ENCODE measurements around the gene FAM90A1. TPM values are rescaled to one million over a fixed set of nuclear protein-coding genes. Genes with fewer than 3 reads are reported as not detected.
"Not testable (repeated sequence)": the region's sequence is repeated elsewhere in the genome, so short reads cannot be mapped to it uniquely, and the experiment has no call there.

Gene FAM90A1
- under 0.01 TPM in 1 of 2 replicates, not detected in the other for total RNA-seq

DNA sequence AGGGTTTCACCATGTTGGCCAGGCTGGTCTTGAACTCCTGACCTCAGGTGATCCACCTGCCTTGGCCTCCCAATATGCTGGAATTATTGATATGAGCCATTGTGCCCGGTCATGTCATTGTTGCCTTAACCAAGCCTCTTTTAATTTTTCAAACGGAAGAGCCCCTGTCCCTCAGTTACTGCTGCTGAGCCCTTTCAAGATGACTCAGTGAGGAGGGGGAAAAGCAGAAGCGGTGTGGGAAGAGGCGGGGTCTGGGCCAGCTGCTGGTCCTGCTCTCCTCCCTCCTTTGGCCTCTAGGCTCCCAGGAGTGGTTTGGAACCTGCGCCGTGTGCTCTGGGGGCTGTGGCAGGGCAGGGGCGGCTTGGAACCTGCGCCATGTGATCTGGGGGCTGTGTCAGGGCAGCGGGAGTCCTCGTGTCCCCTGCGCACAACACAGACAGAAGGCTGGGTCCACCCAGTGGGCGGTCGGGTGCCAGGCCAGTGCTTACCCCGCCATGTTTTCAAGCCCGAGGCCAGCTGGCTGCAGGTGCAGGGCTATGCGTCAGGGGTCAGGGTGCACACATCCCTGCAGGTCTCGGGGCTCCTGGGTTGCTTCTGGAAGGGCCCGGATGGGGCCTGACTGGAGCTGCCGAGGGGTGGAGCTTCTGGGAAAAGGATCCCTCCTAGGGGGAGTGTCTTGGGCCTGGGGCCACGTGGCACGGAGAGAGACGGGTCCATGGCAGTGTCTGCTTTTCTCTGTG is at the start of gene FAM90A1:
TSS of gene FAM90A1 (minus strand) at position 627 of the 740 bp plus-strand sequence. CDS start 2,786 bp downstream, outside the sequence.
- DNase-seq (ENCODE audit: low read depth in 2 of 2) = not testable (repeated sequence)

- DNase-seq (ENCODE audit: low read depth in 2 of 2) = not testable (repeated sequence)
These were observed 49.0 kb upstream of the FAM90A1 start for GRCh38 chr12:8276397-8276796.

DNA sequence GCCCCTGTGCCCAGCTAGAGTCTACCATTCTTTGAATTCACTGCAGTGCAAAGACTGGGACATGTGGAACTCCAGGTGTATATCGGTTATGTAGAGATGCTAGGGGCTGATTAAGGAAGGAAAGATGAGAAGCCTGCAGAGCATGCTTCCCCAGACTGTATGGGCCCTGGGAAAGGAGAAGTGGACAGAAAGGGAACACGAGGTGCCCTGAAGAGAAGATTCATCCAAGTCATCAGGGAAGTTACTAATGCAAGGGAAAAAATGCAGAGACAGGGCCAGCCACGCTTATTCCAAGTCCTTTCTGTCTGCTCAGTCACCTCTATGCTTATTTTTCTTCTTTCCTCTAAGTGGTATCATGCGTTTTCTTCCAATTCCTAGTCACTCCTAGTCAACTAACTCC is 39.3 kb upstream of the FAM90A1 start:
- DNase-seq (ENCODE audit: low read depth in 2 of 2) = not testable (repeated sequence)

DNA sequence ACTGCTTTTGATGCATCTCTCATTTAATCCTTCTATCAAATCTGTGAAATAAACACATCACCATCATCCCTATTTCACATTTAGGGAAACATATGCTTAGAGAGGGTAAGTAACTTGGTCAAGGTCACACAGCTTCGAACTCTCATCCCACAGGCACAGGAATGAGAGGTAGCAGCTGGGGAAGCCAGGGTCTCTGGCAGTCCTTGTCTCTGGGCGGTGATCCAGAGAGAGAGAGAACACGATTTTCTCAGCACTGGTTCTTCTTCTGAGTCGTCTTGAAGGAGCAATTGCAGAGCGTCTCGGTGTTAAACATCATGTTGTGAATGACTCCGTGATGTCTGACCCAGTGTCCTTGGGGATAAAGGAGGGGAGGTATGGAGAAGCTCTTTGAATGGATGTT is 36.8 kb upstream of the FAM90A1 start:
- not testable (repeated sequence) for DNase-seq (ENCODE audit: low read depth in 2 of 2)

- peak in 1 of 2 donors; percentile 11 for DNase-seq (ENCODE audit: low read depth in 2 of 2)
These were observed 33.7 kb upstream of the FAM90A1 start for GRCh38 chr12:8261111-8261554.

DNA sequence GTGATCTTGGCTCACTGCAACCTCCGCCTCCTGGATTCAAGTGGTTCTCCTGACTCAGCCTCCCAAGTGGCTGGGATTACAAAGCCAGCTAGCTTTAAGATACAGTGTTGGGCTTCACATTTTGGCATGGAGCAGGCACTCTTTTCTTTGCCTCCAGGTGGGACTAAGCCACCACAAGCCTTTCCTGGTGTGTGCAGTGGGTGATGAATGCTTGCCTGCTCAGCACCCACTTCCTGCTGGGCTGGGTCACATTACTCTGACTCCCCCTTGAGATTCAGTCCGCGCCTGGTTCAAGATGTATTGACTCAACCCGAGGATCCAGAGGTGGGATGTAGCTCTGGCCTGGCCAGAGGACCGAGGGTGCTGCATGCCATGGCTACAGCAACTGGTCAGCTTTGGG is 28.9 kb upstream of the FAM90A1 start:
- DNase-seq (ENCODE audit: low read depth in 2 of 2) = not testable (repeated sequence)

DNA sequence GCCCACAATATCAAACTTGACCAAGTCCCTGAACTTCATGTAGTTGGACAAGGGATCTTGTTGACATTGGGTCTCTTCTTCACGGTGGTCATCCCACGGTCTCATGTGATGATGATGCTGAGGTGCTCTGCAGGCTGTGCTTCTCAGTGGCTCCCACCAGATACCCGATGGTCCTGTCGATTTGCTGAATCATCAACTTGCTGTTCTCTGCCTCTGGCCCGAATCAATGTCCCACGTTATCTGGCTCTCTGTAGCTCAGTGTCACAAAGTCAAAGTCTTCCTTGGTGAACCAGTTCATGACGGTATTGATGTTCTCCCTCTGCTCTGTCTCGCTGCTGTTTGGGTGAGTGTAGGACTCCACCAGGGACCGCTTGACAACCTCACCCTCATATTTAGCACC is 27.3 kb upstream of the FAM90A1 start:
- not testable (repeated sequence) for DNase-seq (ENCODE audit: low read depth in 2 of 2)

DNA sequence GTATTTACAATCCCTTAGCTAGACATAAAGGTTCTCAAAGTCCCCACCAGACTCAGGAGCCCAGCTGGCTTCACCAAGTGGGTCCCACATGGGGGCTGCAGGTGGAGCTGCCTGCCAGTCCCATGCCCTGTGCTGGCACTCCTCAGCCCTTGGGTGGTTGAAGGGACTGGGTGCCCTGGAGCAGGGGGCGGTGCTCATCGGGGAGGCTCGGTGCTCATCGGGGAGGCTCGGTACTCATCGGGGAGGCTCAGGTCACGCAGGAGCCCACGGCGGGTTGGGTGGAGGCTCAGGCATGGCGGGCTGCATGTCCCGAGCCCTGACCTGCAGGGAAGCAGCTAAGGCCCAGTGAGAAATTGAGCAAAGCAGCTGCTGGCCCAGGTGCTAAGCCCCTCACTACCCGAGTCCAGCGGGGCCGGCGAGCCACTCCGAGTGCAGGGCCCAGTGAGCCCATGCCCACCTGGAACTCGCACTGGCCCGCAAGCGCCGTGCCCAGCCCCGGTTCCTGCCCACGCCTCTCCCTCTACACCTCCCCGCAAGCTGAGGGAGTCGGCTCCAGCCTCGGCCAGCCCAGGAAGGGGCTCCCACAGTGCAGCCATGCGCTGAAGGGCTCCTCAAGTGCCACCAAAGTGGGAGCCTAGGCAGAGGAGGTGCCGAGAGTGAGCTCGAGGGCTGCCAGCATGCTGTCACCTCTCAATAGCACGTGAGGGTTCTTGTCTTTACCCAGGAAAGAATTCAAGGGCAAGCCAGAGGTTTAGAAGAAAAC is 24.8 kb upstream of the FAM90A1 start:
- not testable (repeated sequence) for DNase-seq (ENCODE audit: low read depth in 2 of 2)

DNA sequence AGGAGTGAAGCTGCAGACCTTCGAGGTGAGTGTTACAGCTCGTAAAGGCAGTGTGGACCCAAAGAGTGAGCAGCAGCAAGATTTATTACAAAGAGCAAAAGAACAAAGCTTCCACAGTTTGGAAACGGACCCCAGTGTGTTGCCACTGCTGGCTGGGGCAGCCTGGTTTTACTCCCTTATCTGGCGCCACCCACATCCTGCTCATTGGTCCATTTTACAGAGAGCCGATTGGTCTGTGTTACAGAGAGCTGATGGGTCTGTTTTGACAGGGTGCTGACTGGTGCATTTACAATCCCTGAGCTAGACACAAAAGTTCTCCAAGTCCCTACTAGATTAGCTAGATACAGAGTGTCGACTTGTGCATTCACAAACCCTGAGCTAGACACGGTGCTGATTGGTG is 24.2 kb upstream of the FAM90A1 start:
- DNase-seq (ENCODE audit: low read depth in 2 of 2) = not testable (repeated sequence)

- DNase-seq (ENCODE audit: low read depth in 2 of 2) = not testable (repeated sequence)
These were observed 19.6 kb upstream of the FAM90A1 start for GRCh38 chr12:8246941-8247535.

DNA sequence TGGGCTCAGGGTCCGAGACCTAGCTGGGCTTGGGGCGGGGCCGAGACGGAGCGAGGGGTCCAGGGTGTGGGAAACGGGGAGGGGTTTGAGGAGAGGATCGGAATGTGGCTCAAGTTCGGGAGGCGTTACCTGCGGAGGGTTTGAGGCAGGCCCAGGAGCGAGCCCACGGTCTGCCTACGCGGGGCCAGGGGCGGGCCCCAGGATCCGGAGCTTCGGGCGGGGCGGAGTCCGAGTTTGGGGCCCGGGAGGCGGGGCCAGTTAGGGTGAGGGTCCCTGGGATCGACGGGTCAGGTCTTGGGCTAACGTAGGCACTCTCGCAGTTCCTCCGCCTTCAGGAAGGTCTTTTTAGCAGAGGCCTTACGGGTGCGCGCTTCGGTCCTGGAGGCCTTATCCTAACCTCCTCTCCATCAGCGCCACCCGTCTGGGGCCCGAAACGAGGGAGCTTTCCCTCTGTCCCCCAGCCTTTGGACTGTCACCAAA is 16.3 kb upstream of the FAM90A1 start:
- not testable (repeated sequence) for DNase-seq (ENCODE audit: low read depth in 2 of 2)

- DNase-seq (ENCODE audit: low read depth in 2 of 2) = peak; percentile 98
These were observed 15.7 kb upstream of the FAM90A1 start for GRCh38 chr12:8242880-8243681.

- DNase-seq (ENCODE audit: low read depth in 2 of 2) = not testable (repeated sequence)
These were observed 15.1 kb upstream of the FAM90A1 start for GRCh38 chr12:8242622-8242879.

DNA sequence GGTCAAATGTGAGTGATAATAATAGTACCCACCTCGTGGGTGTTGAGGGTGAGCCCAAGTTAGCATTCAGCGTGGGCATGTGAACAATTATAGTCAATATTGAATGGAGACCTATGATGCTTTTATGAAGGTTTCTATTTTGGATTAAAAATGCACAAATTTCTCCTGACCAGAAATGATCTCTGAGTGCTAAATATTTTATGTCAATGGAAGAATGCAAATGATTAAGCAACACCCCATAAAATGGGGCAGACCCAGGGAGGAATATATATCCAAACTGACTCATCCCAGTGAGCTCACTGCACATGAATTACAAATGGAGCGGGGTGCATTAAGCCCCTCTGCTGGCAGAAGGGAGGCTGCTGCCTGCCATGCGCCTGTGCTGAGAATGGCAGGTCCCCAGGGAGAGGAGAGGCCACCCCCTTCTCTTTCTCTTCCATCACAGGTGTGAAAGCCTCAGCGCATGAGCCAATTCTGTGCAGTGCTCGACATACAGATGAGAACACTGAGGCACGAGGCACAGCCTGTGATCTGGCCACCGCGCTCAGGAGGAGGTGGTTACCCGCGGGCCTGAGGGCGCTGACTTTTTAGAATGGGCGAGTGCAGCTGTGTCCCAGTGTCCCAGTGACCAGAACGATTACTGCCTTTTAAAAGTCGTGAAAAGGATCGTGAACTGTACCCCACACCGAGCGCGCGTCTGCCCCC is 14.7 kb upstream of the FAM90A1 start:
- DNase-seq (ENCODE audit: low read depth in 2 of 2) = peak; percentile 31 to 34

DNA sequence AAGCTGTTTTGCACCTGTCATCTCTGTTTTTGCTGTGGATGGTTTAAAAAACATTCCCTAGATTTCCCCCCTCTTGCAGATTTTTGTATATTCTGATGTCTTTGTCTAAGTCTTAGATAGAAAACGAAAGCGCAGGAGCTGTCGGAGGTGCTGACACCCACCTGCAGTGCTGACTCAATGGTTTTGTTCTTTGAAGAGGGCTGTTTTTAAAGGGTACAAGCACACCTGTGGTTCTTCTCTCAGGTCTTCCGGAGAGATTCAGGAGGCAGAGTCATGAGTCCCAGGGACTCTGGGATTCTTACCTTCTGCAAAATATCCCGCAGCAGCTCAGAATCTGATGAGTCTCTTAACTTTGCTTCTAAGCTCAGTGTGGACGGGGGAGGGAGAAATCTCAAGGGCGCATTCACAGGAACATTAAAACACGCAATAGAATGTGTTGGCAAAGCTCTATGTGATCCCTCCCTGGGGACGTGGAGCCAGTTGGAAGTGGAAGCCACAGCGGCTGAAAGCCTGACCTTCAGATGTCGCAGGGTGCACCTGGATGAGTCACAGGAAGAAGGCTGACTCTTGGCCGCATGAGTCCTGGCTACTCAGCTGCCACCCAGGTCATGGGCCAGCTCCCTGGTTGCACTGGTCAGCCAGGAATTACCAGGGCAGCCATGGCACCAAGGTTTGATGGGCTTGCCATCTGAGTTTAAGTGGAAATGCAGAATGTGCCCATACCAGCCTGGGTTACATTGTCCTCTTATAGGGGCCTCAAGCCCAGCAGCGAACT is 13.1 kb upstream of the FAM90A1 start:
- DNase-seq (ENCODE audit: low read depth in 2 of 2) = not testable (repeated sequence)

DNA sequence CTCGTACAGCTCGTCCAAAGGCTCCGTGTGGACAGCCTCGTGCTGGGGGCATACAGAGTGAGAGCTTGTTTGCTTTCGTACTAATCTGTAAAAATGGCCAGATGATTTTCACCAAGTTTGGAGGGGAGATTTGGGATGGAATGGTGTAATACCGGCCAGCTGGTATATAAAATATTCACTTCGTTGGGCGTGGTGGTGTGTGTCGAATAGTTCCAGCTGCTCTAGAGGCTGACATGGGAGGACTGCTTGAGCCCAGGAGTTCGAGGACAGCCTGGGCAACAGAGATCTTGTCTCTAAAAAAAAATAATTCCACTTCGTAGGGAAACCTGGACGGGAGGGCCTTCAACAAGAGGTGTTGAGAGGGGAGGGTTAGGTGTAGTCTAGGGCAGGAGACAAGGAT is 9.6 kb upstream of the FAM90A1 start:
- not testable (repeated sequence) for DNase-seq (ENCODE audit: low read depth in 2 of 2)

DNA sequence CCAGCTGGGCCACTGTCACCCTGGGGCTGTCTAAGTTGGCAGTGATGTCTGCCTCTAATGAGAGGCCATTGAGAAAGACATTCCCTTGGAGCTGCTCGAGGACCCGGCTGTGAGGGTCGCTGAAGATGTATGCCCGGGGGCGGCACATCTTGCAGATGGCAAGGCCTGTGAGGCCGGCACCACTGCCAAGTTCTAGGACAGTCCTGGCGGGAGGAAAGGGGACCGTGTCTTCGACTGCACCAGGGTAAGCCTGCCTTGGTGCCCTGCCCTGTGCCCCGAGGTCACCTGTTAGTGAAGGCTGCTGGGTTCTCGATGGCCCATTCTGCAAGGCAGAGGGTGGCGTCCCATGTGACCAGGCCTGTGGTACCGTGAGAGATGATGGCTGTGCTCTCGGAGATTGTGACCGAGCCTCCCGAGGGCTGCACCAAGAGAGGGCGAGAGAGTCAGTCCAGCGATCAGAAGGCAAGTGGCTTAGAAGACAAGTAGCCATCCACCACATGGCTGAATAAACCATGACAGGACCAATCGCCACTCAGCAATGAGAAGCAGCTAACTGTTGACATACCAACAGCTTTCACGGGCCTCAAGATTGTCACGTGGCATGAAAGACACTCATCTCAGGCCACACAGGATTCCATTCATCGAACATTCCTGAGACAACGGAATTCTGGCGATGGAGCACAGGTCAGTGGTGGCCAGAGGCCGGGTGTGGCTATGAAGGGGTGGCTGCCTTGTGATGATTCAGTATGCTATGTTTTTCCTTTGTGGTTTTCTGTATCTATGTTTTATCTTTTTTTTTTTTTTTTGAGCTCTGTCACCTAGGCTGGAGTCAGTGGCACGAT is 8.1 kb upstream of the FAM90A1 start:
- DNase-seq (ENCODE audit: low read depth in 2 of 2) = not testable (repeated sequence)

- not testable (repeated sequence) for DNase-seq (ENCODE audit: low read depth in 2 of 2)
These were observed 7.3 kb upstream of the FAM90A1 start for GRCh38 chr12:8234746-8235145.

DNA sequence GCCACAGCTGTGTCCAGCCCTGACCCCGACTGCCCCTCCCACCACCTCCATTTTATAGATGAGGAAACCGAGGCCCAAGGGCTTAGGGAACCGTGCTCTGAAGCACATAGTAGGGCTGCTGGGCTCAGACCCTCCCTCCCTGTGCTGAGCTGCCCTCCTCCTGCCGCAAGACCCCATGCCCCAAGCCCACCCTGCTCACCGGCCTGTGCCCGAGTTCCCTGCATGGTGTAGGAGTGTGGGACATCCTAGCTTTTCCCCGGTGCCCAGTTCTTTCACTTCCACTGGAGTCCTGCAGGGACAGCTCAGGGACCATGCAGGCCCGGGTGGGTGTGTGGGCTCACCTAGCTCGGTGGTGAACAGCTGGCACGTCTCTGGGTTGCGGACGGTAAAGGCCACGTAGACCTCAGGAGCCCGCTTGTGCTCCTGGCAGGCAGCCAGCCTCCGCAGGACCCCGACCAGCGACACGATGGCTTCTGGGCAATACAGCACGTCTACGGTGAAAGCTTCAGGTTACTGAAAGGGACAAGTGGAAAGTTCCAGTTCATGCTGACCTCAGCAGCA is 6.6 kb upstream of the FAM90A1 start:
- not testable (repeated sequence) for DNase-seq (ENCODE audit: low read depth in 2 of 2)
